RWPE1 (cell line): ENCODE measurements around the gene ARIH2.

ENCODE experiments used
- CTCF ChIA-PET: fragments of 350-600 bp; sonication (Branson Sonifier 250); formaldehyde crosslinking; extraction: SDS; loops from one replicate; lab custom pipeline; 2021; lab: Yijun Ruan, JAX
- POLR2A ChIA-PET: fragments of 400-600 bp; formaldehyde crosslinking; extraction: SDS; loops from one replicate; lab custom pipeline; 2020; ENCODE audit warnings: antibody characterized with exemption; ENCODE audit not compliant: low non-redundant PET; lab: Yijun Ruan, JAX
- DNase-seq: peaks from one replicate; pipeline ENCODE4 v3.0.0; 2012; ENCODE audit warnings: low spot score
- H3K27ac ChIP-seq: fragments of 450-650 bp; 2 replicates; pipeline ENCODE4 v1.5.1; 2017
- TF ChIP-seq, protein P1 (sequence below): fragments of 450-650 bp; conservative IDR thresholded peaks from 2 replicates; pipeline ENCODE4 v1.5.1; 2017; ENCODE audit warnings: low read depth, mild to moderate bottlenecking

ARIH2 gene

DNA sequence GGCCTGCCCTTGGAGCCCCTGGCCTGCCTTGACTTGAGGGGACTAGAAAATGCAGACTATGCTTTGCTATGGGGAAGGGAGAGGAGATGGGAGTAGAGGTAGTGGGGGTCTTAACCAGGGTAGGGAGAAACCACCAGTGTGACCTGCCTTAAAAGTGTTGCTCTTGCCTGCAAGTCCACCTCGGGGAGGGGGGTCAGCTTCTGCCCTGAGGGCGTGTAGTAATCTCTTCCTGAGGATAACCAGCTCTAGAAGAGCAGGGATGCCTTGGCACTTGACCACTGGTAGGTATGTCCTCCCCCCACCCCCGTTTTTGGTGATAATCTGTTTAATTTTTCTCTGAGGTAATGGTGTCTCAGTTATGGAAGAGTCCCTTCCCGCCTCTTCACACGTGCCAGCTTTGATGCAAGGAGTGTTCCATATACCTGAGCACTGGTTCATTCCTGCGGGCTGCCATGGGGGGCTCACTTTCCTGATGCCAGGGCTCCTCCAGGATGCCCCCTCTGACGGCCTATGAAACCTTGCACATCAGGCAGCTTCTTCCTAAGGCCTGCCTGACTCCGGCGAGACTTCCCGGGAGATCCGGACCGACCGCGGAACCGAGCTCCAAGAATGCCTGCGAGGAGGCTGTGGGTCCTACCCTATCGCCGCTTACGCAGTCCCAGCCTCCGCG, 70.6 kb downstream of the ARIH2 start:
- ChIA-PET CTCF (interaction anchor here (0.5 to 1.2 kb wide), 3 partner anchors 9 to 43 kb away, joined by 3 read pairs; no protein-coding TSS in a partner anchor), POLR2A (interaction anchor here (0.7 to 1.3 kb wide), 3 partner anchors 18 to 31 kb away, joined by 3 read pairs; partner anchors contain the start of gene WDR6)
- TF ChIP-seq, protein P1, sequence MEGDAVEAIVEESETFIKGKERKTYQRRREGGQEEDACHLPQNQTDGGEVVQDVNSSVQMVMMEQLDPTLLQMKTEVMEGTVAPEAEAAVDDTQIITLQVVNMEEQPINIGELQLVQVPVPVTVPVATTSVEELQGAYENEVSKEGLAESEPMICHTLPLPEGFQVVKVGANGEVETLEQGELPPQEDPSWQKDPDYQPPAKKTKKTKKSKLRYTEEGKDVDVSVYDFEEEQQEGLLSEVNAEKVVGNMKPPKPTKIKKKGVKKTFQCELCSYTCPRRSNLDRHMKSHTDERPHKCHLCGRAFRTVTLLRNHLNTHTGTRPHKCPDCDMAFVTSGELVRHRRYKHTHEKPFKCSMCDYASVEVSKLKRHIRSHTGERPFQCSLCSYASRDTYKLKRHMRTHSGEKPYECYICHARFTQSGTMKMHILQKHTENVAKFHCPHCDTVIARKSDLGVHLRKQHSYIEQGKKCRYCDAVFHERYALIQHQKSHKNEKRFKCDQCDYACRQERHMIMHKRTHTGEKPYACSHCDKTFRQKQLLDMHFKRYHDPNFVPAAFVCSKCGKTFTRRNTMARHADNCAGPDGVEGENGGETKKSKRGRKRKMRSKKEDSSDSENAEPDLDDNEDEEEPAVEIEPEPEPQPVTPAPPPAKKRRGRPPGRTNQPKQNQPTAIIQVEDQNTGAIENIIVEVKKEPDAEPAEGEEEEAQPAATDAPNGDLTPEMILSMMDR = no peak
- no peak for DNase-seq
- peak overlapping the region; percentile 94 for H3K27ac ChIP-seq

DNA sequence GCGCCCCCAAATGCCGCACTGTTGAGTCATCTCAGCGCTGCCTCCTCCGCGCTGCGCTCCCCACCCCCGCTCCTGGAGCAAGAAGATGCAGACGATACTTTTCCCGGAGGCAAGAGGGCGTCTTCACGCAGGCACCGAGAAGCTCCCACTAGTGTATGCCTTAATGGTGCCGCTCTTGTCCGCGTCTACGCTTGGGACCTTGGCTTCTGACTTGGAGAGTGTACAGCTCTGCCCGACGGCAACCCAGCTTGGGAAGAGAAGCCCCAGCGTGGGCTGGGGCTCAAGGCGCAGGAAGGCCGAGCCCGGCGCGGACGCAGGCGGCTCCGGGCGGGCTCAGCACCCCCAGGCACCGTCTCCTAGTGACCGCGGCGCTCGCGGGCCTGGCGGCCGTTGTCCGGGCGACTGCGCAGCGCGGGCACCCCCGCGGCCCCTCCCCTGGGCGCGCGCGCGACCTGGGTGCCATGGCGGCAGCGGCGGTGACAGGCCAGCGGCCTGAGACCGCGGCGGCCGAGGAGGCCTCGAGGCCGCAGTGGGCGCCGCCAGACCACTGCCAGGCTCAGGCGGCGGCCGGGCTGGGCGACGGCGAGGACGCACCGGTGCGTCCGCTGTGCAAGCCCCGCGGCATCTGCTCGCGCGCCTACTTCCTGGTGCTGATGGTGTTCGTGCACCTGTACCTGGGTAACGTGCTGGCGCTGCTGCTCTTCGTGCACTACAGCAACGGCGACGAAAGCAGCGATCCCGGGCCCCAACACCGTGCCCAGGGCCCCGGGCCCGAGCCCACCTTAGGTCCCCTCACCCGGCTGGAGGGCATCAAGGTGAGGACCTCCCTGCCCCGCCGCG, 71.4 kb downstream of the ARIH2 start, which contains the start of gene P4HTM:
TSS of gene P4HTM (plus strand) at position 446 of the 840 bp plus-strand sequence. CDS start at position 462, 16 bp downstream.
- TF ChIP-seq, protein P1 = peak; percentile 46
- POLR2A ChIA-PET = interaction anchor here (0.7 kb wide), 1 partner anchor 18 kb away, joined by 3 read pairs; the partner anchor contains the start of gene WDR6
- CTCF ChIA-PET = interaction anchor here (0.6 to 1.2 kb wide), 3 partner anchors 17 to 43 kb away, joined by 3 read pairs; partner anchors contain the start of gene WDR6
- DNase-seq = peak; percentile 69
- peak within 1 kb of the TSS; percentile 94 for H3K27ac ChIP-seq

DNA sequence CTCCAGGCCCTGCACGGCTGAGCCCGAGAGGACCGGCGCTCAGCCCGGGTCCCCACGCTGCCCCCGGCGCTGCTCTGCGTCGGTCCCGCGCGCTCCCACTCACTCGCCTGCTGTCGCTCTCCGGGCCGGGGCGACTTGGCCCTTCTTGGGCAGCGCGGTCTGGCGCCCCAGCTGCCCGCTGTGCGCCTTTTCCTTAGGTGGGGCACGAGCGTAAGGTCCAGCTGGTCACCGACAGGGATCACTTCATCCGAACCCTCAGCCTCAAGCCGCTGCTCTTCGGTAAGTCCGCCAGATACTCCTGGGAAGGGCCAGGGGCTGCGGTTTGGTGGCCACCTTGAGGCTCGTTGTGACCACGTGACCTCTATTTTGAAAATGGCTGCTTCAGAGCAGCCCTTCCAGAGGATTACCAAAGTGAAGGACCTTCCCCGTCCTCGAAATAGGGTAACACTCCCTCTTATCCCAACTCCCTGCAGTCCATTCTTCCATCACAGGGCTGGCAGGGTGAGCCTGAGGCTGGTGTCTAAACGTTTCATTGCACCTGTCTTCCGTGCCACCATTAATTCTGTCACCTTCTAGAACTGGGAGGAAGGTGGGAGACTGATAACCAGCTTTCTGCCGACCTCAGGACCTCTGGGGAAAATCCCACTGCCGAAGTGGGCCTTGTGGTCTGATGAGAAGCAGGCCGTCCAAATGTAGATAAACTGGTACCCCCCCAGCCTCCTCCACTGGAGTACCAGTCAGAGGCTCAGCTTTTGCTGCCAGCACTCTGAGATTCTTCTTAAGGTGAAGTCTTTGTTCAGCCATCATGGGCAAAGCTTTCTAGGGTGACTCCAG, 72.2 kb downstream of the ARIH2 start:
- CTCF ChIA-PET = no interaction called here
- no peak for DNase-seq

DNA sequence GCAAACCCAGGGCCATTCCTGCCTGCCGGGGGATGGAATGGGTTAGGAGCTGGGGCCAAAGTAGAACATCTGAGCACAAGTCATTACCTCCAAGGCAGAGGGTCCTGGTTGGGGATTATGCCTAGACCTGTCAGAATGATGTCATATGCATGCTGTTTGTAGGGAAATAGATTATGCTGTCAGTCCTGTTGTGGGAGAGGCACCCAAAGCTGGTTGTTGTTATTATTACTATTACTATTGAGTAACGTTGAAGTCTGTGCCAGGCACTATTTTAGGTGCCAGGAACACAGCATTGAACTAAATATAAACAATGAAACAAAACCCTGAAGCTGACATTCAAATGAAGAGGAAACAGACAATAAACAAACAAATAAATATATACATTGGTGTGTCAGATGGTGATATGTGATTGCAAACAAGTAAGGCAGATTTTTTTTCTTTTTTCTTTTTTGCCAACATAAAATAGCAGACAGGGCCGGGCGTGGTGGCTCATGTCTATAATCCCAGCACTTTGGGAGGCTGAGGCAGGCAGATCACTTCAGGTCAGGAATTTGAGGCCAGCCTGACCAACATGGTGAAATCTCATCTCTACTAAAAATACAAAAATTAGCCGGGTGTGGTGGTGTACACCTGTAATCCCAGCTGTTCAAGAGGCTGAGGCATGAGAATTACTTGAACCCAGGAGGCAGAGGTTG, 73.4 kb downstream of the ARIH2 start:
- CTCF ChIA-PET = no interaction called here
- DNase-seq = no peak
- peak overlapping the region; percentile 94 for H3K27ac ChIP-seq
- POLR2A ChIA-PET = no interaction called here
- TF ChIP-seq, protein P1 = no peak

More for the DNA sequence above, 72.2 kb downstream of the ARIH2 start:
- H3K27ac ChIP-seq = peak overlapping the region; percentile 94
- POLR2A ChIA-PET = no interaction called here
- TF ChIP-seq, protein P1 = no peak

DNA sequence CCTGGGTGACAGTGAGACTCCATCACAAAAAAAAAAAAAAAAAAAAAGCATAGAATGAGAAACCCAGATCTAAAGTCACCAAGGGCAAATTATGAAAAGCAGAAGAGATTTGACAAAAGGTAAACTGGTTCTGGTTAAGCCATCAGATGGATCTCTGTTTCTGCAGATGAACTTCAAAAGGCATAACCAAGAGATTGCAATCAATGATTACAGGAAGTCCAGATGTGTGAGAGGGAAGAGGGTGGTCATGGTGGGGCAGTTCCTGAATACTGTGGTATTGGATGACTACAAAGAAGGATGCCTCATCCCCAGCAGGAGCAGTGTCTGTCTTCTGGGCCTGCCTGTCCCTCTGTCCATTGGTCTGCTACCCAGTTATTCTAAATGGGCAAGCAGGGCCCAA, 75.2 kb downstream of the ARIH2 start:
- TF ChIP-seq, protein P1 = no peak
- H3K27ac ChIP-seq = no peak overlapping the region
- ChIA-PET POLR2A (no interaction called here), CTCF (no interaction called here)
- no peak for DNase-seq
